Measurements from ENCODE around the gene MT1E.
"Not testable (repeated sequence)": the region's sequence is repeated elsewhere in the genome, so short reads cannot be mapped to it uniquely, and the experiment has no call there.

MT1E gene

GRCh38 chr16:56607675-56608042 is 17.9 kb upstream of the MT1E start:
- DNase-seq = peak; percentile 4

- peak; percentile 92 for DNase-seq
Measured at GRCh38 chr16:56608043-56608875, 17.3 kb upstream of the MT1E start, which contains the start of gene MT2A. Gene MT2A (plus strand): TSS chr16:56608584. CDS start chr16:56608656, 72 bp downstream.

- DNase-seq = no peak
Measured at GRCh38 chr16:56608876-56609462, 16.6 kb upstream of the MT1E start.

GRCh38 chr16:56609463-56609921 is 16.1 kb upstream of the MT1E start:
- peak; percentile 87 for DNase-seq

GRCh38 chr16:56610017-56610608 is 15.5 kb upstream of the MT1E start:
- DNase-seq = peak; percentile 21

- DNase-seq = no peak
Measured at GRCh38 chr16:56610609-56611111, 14.9 kb upstream of the MT1E start.

- no peak for DNase-seq
Measured at GRCh38 chr16:56611281-56611833, 14.2 kb upstream of the MT1E start.

GRCh38 chr16:56613706-56614105 is 11.9 kb upstream of the MT1E start:
- no peak for DNase-seq

- DNase-seq = no peak
Measured at GRCh38 chr16:56614549-56614991, 11.0 kb upstream of the MT1E start.

- DNase-seq = no peak
Measured at GRCh38 chr16:56615353-56615752, 10.2 kb upstream of the MT1E start.

- no peak for DNase-seq
Measured at GRCh38 chr16:56616608-56617211, 8.9 kb upstream of the MT1E start.

GRCh38 chr16:56617212-56618085 is 8.1 kb upstream of the MT1E start:
- no peak for DNase-seq

- no peak for DNase-seq
Measured at GRCh38 chr16:56618138-56618537, 7.4 kb upstream of the MT1E start.

GRCh38 chr16:56620339-56620897 is 5.2 kb upstream of the MT1E start:
- no peak for DNase-seq

- DNase-seq = not testable (repeated sequence)
Measured at GRCh38 chr16:56621665-56622445, 3.7 kb upstream of the MT1E start.

GRCh38 chr16:56623184-56623583 is 2.4 kb upstream of the MT1E start:
- not testable (repeated sequence) for DNase-seq

- no peak for DNase-seq
Measured at GRCh38 chr16:56623637-56624036, 1.9 kb upstream of the MT1E start.

- DNase-seq = no peak
Measured at GRCh38 chr16:56625943-56626654, 518 bp downstream of the MT1E start.

- DNase-seq = no peak
Measured at GRCh38 chr16:56626685-56627084, 1.1 kb downstream of the MT1E start.
